DLD1 (cell line): ENCODE data around the gene BORCS5.
"Not testable (repeated sequence)": the region's sequence is repeated elsewhere in the genome, so short reads cannot be mapped to it uniquely, and the experiment has no call there.

ENCODE experiments used
- in situ Hi-C: cut with HindIII; loops from 2 replicates; pipeline ENCODE4 v1.10.0; 2017; ENCODE audit warnings: low sequenced_read_pairs

Gene BORCS5

GRCh38 chr12:12451098-12451497, 94.2 kb downstream of the BORCS5 start:
- in situ Hi-C loops, result no loop called here

- in situ Hi-C loops, result no loop called here
These were observed 95.5 kb downstream of the BORCS5 start for GRCh38 chr12:12452326-12452902.

GRCh38 chr12:12453635-12454034, 96.8 kb downstream of the BORCS5 start:
- in situ Hi-C loops, result no loop called here

- in situ Hi-C loops, result no loop called here
These were observed 97.4 kb downstream of the BORCS5 start for GRCh38 chr12:12454315-12454714.

GRCh38 chr12:12456637-12457036, 99.8 kb downstream of the BORCS5 start:
- in situ Hi-C loops, result no loop called here

GRCh38 chr12:12460935-12461922, 104.4 kb downstream of the BORCS5 start:
- in situ Hi-C loops, result no loop called here

GRCh38 chr12:12461923-12462315, 105.0 kb downstream of the BORCS5 start:
- in situ Hi-C loops, result no loop called here

GRCh38 chr12:12465522-12465921, 108.6 kb downstream of the BORCS5 start:
- in situ Hi-C loops, result no loop called here

GRCh38 chr12:12466157-12466556, 109.3 kb downstream of the BORCS5 start:
- in situ Hi-C loops, result no loop called here

- in situ Hi-C loops, result no loop called here
These were observed 110.4 kb downstream of the BORCS5 start for GRCh38 chr12:12467264-12467663.

- in situ Hi-C loops, result no loop called here
These were observed 110.9 kb downstream of the BORCS5 start for GRCh38 chr12:12467688-12468261.

GRCh38 chr12:12468575-12468974, 111.7 kb downstream of the BORCS5 start:
- in situ Hi-C loops, result no loop called here

GRCh38 chr12:12469386-12469785, 112.5 kb downstream of the BORCS5 start:
- in situ Hi-C loops, result no loop called here

GRCh38 chr12:12470751-12471306, 114.0 kb downstream of the BORCS5 start:
- in situ Hi-C loops, result no loop called here

GRCh38 chr12:12471982-12472961, 115.4 kb downstream of the BORCS5 start:
- in situ Hi-C loops, result not testable (repeated sequence)

- in situ Hi-C loops, result no loop called here
These were observed 116.3 kb downstream of the BORCS5 start for GRCh38 chr12:12473223-12473622.

- in situ Hi-C loops, result no loop called here
These were observed 117.6 kb downstream of the BORCS5 start for GRCh38 chr12:12474471-12474928.

GRCh38 chr12:12474931-12475795, 118.3 kb downstream of the BORCS5 start:
- in situ Hi-C loops, result no loop called here

GRCh38 chr12:12476857-12477531, 120.1 kb downstream of the BORCS5 start:
- in situ Hi-C loops, result no loop called here
